NCI-H2171 treated with DMSO at 0.1 percent for 48 hours (cell line): ENCODE data around the gene DMRTB1.

Experiments used
- DNase-seq: peaks from one replicate; lab custom pipeline; 2025; lab: John Stamatoyannopoulos, UW

Gene DMRTB1

DNA sequence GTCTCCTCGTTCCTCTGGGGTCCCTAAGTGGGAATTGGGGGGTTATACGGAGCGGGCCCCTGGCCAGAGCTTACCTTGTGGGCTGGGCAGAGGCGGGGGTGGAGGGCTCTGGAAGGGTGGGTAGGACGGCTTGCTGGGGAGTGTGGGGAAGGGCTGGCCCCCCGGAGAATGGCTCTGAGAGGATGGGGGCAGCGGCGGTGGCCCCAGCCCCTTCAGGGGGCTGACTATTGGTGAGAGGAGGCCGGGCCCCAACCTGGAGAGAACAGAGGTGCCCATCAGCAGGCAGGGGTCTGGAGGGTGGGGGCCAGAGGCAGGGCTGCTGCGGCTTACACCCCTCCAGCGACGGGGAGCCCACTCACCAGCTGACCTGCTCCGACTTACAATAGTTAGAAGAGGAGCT lies 50.6 kb downstream of the DMRTB1 start:
- DNase-seq, result no peak

DNA sequence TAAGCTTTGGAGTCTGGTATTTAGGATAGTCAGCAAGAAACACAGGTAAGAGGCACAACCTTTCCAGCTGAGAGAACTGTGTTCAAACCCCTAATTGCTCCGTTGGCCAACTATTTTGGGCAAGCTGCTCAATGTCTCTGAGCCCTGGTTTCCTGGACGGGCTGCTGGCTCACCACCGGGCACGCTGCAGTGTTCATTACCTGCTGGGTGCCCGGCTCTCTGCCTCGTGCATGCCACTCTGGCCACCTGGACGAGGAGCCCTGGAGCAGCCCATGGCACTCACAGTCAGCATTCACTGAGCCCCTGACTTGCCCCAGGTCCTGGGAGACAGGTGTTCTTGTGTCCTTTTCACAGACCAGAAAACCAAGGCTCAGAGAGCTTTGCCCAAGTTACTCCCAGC lies 51.0 kb downstream of the DMRTB1 start:
- no peak for DNase-seq

DNA sequence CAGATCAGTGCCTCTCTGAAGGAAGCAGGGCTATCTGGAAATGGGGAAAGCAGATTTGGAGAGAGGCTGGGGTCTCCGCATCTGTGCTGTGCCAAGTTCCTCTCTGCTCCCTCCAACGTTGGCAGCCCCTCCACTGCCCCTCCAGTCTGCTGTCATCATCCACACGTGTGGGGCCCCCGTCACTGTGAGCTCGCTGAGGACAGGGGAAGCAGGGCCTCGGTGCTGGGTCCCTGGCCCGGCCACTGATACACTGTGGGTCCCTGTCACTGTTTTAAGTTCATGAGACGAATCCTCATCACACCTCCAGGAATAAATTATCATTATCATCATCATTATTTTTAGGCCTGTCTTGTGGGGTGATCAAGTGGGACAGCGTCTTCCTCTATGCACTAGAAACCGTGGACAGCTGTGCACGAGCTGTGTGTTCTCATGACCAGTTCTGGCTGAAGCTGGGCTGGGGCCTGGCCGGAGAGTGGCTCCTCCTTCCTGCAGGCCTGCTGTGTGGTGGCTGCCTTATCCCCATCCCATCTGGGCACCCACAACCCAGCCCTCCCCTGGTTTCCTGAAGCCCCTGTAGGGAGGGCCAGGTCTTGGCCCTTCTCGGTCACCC lies 52.2 kb downstream of the DMRTB1 start:
- DNase-seq, result no peak

GRCh38 chr1:53511933-53512806 lies 53.0 kb downstream of the DMRTB1 start:
- no peak for DNase-seq

DNA sequence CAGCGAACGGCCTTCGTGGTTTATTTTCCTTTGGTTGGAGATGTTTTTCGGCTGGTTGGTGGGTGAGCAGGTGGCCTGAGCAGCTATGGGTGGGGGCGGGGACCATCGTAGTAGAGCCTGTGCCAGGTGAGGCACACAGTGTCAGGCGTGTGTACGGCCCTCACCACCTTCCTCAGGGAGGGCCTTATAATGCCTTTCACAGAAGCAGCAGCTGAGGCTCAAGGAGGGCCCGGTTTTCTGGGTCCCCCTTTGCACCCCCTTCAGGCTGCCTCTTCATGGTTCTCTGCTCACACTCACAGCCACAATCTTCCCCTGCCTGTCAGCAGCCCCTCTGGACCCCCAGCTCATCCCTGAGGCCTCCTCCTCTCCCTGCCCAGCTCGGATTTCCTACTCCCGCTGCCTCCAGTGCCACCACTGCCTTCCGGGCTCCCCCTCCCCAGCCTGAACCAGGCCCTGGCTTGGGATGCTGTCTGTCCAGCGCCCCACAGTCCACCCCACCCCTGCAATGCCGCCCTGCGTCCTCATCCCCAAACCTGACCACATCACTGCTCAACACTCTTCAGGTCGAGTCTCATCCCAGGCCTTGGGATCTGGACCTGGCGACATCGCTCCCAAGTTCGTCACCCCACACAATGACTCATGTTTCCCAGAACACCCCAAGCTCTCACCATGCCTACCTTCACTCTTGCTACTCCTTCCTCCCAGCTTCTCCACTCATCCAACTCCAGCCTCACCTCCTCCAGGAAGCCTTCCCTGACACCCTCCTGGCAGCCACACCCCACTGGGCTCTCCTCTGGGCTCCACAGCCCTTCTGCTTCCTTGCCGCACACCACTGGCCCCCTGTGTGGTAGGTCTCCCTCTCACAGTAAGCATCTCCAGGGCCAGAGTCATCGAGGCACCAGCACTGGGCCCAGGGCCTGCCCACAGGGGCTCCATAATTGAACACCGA lies 53.9 kb downstream of the DMRTB1 start:
- DNase-seq, result peak; percentile 50

- DNase-seq, result no peak
Measured at GRCh38 chr1:53513846-53514245, 54.6 kb downstream of the DMRTB1 start.

- DNase-seq, result no peak
Measured at GRCh38 chr1:53514436-53514835, 55.2 kb downstream of the DMRTB1 start.

DNA sequence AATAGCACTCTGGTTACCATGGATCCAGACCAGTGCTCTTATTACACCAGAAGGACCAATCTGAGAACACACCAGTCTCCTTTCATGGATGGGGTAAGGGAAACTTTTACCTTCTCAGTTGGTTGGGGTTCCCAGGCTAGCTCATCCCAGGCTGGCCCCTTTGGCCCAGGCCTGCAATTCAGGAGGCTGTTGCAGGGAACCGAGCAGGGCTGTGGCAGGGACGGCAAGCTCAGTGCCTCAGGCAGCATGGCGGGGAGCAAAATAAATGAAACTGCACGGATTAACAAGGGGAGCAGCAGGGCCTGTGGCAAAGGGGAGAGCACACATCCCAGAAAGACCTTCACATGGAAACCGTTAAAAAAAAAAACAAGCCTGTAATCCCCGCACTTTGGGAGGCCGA lies 57.0 kb downstream of the DMRTB1 start:
- DNase-seq, result no peak
